Trophoblast cell (in vitro differentiated cells and primary cell): ENCODE measurements around the gene OR4B1.
"Not testable (repeated sequence)": the region's sequence is repeated elsewhere in the genome, so short reads cannot be mapped to it uniquely, and the experiment has no call there.

Experiments used
- DNase-seq, 2 donors: peaks; one replicate each; pipeline ENCODE4 v3.0.0-alpha.2; 2016
- H2AFZ ChIP-seq: 2 replicates; pipeline ENCODE4 v1.6.1; 2013; ENCODE audit warnings: low read length, moderate library complexity, mild to moderate bottlenecking; ENCODE audit not compliant: insufficient read depth, poor library complexity
- H2AK5ac ChIP-seq: 2 replicates; pipeline ENCODE4 v1.6.1; 2013; ENCODE audit warnings: mild to moderate bottlenecking, low read length
- H2BK120ac ChIP-seq: 2 replicates; pipeline ENCODE4 v1.6.1; 2013; ENCODE audit warnings: low read length, mild to moderate bottlenecking, moderate library complexity; ENCODE audit not compliant: insufficient read depth, poor library complexity
- H2BK12ac ChIP-seq: 2 replicates; pipeline ENCODE4 v1.6.1; 2013; ENCODE audit warnings: mild to moderate bottlenecking, low read length, moderate library complexity
- H2BK5ac ChIP-seq: 2 replicates; pipeline ENCODE4 v1.6.1; 2013; ENCODE audit warnings: low read length, low read depth, moderate library complexity, mild to moderate bottlenecking; ENCODE audit not compliant: poor library complexity
- H3K14ac ChIP-seq: 2 replicates; pipeline ENCODE4 v1.6.1; 2013; ENCODE audit warnings: mild to moderate bottlenecking, low read length
- H3K18ac ChIP-seq: 2 replicates; pipeline ENCODE4 v1.6.1; 2013; ENCODE audit warnings: mild to moderate bottlenecking, low read length
- H3K23ac ChIP-seq: 2 replicates; pipeline ENCODE4 v1.6.1; 2013; ENCODE audit warnings: low read length
- H3K27ac ChIP-seq: 2 replicates; pipeline ENCODE4 v1.5.1; 2013; ENCODE audit warnings: low read depth, mild to moderate bottlenecking, inconsistent platforms, low read length, moderate library complexity
- H3K27me3 ChIP-seq: 2 replicates; pipeline ENCODE4 v1.6.1; 2013; ENCODE audit warnings: inconsistent platforms, mild to moderate bottlenecking, low read length, moderate library complexity; ENCODE audit not compliant: insufficient read depth
- H3K36me3 ChIP-seq, 2 experiments: 1 replicate in 1 of 2; 2 replicates in 1 of 2; pipeline ENCODE4 v1.6.1; 2013; ENCODE audit warnings: low read length in 2 of 2, mild to moderate bottlenecking in 2 of 2, moderate library complexity in 1 of 2; ENCODE audit not compliant: insufficient read depth in 2 of 2, control insufficient read depth in 1 of 2
- H3K4ac ChIP-seq: 2 replicates; pipeline ENCODE4 v1.6.1; 2013; ENCODE audit warnings: low read depth, mild to moderate bottlenecking, low read length, moderate library complexity
- H3K4me1 ChIP-seq, 2 experiments: 1 replicate in 1 of 2; 2 replicates in 1 of 2; pipeline ENCODE4 v1.6.1; 2013; ENCODE audit warnings: low read length in 2 of 2, mild to moderate bottlenecking in 2 of 2, moderate library complexity in 1 of 2; ENCODE audit not compliant: insufficient read depth in 2 of 2, control insufficient read depth in 1 of 2
- H3K4me2 ChIP-seq: 2 replicates; pipeline ENCODE4 v1.6.1; 2013; ENCODE audit warnings: inconsistent platforms, mild to moderate bottlenecking, low read length, moderate library complexity
- H3K4me3 ChIP-seq: 2 replicates; pipeline ENCODE4 v1.5.1; 2013; ENCODE audit warnings: mild to moderate bottlenecking, low read depth, low read length, inconsistent platforms
- H3K79me1 ChIP-seq: one replicate; pipeline ENCODE4 v1.6.1; 2013; ENCODE audit warnings: low read length
- H3K79me2 ChIP-seq: 2 replicates; pipeline ENCODE4 v1.6.1; 2013; ENCODE audit warnings: low read length, mild to moderate bottlenecking; ENCODE audit not compliant: control insufficient read depth, insufficient read depth, poor library complexity
- H3K9ac ChIP-seq: 2 replicates; pipeline ENCODE4 v1.6.1; 2013; ENCODE audit warnings: mild to moderate bottlenecking, low read length
- H3K9me3 ChIP-seq: 2 replicates; pipeline ENCODE4 v1.6.1; 2013; ENCODE audit warnings: low read depth, mild to moderate bottlenecking, control low read depth, inconsistent platforms, low read length; ENCODE audit not compliant: insufficient read depth
- H4K12ac ChIP-seq: 2 replicates; pipeline ENCODE4 v1.6.1; 2013; ENCODE audit warnings: low read depth, mild to moderate bottlenecking, low read length, moderate library complexity
- H4K8ac ChIP-seq: 2 replicates; pipeline ENCODE4 v1.6.1; 2013; ENCODE audit warnings: low read depth, mild to moderate bottlenecking, low read length, moderate library complexity
- H4K91ac ChIP-seq: one replicate; pipeline ENCODE4 v1.6.1; 2013; ENCODE audit warnings: low read depth, mild to moderate bottlenecking, low read length, moderate library complexity
- WGBS: extraction: QIAGEN DNeasy Blood & Tissue Kit; methylation state at CpG from one replicate; pipeline ENCODE4 v1.1.7; 2013; ENCODE audit warnings: missing lambda C conversion rate; ENCODE audit not compliant: insufficient read length, insufficient coverage; ENCODE audit errors: extremely low coverage; 5-methylcytosine and 5-hydroxymethylcytosine counted together

The OR4B1 gene

DNA sequence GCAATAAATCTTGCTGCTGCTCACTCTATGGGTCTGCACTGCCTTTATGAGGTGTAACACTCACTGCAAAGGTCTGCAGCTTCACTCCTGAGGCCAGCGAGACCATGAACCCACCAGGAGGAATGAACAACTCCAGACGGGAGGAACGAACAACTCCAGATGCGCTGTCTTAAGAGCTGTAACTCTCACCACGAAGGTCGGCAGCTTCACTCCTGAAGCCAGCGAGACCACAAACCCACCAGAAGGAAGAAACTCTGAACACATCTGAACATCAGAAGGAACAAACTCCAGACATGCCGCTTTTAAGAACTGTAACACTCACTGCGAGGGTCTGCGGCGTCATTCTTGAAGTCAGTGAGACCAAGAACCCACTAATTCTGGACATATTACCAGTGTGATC lies 13.4 kb downstream of the OR4B1 start:
- no CpG with 5 or more reads among the region's 11 CpGs for WGBS
- H3K4ac ChIP-seq, H2BK12ac ChIP-seq, DNase-seq, H3K4me3 ChIP-seq, H3K23ac ChIP-seq, H2AK5ac ChIP-seq, H3K18ac ChIP-seq, H3K9ac ChIP-seq, H3K27ac ChIP-seq, H3K14ac ChIP-seq, H3K27me3 ChIP-seq, H3K4me2 ChIP-seq, H3K79me2 ChIP-seq, H4K8ac ChIP-seq, H2BK120ac ChIP-seq, H3K4me1 ChIP-seq, H2BK5ac ChIP-seq, H3K36me3 ChIP-seq, H4K91ac ChIP-seq, H2AFZ ChIP-seq, H4K12ac ChIP-seq, H3K79me1 ChIP-seq: not testable (repeated sequence)
- peaks cover 19% of the 10 kb centered on the region for H3K9me3 ChIP-seq

DNA sequence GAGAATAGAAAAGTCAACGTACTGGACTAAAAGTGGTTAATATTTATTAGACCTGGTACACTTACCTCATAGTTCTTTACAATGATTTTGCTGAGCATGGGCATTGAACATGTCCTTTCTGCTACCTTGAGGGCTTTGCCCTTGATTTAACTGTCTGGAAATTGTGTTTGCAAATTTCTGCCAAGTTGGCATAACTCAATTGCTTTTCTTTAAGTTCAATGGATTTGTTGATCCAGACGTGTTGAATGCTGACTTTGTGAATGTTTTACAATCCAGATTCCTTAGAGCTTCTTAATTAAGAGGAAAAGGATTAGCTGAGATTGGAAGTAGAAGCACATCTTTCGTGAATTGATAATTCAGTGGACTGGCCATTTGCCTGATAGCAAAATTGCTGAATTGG lies 21.1 kb downstream of the OR4B1 start:
- no peak overlapping the region for H3K4ac ChIP-seq
- no peaks in the 10 kb centered on the region for H3K79me1 ChIP-seq
- H4K8ac ChIP-seq = no peak overlapping the region
- no peak overlapping the region for H3K14ac ChIP-seq
- no peak overlapping the region for H2BK120ac ChIP-seq
- no peak overlapping the region for H2AFZ ChIP-seq
- no peaks in the 10 kb centered on the region for H3K27me3 ChIP-seq
- no peak overlapping the region for H3K4me2 ChIP-seq
- no peak overlapping the region for H3K27ac ChIP-seq
- H3K9me3 ChIP-seq = peaks cover 16% of the 10 kb centered on the region
- no peak overlapping the region for H3K23ac ChIP-seq
- no peak overlapping the region for H2AK5ac ChIP-seq
- H3K36me3 ChIP-seq = no peaks in the 10 kb centered on the region
- H3K79me2 ChIP-seq = no peaks in the 10 kb centered on the region
- no peak overlapping the region for H3K18ac ChIP-seq
- no peak overlapping the region for H4K12ac ChIP-seq
- H3K4me1 ChIP-seq = no peaks in the 10 kb centered on the region
- H3K9ac ChIP-seq = no peak overlapping the region
- H2BK5ac ChIP-seq = no peak overlapping the region
- H3K4me3 ChIP-seq = no peak overlapping the region
- no peak overlapping the region for H4K91ac ChIP-seq
- no CpG with 5 or more reads among the region's 3 CpGs for WGBS
- H2BK12ac ChIP-seq = no peak overlapping the region
- DNase-seq = no peak

DNA sequence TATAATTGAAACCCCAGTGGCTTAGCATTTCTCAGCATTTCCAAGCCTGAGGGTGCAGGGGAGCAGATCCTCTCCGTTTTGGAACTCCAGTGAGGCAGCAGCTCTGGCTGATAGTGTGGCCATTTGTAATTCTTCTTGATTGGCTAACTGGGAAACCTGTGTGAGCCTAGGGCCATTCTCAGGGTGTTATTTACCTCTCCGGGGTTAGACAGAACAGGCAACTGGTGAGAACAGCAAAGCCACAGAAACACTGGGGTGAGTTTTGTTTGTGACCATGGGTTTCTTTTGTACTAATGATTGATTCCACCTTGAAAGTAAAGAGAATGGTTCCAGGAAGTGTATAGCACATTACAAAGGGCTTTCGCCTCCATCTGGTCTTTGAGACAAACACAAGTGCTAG lies 25.9 kb downstream of the OR4B1 start:
- Histone ChIP-seq H2BK12ac (no peak overlapping the region), H4K91ac (no peak overlapping the region), H2AK5ac (no peak overlapping the region), H3K14ac (no peak overlapping the region), H3K23ac (no peak overlapping the region), H3K36me3 (no peaks in the 10 kb centered on the region), H2BK5ac (no peak overlapping the region), H3K27ac (no peak overlapping the region), H3K4ac (no peak overlapping the region), H3K4me1 (no peaks in the 10 kb centered on the region), H3K79me1 (no peaks in the 10 kb centered on the region), H3K27me3 (no peaks in the 10 kb centered on the region), H4K8ac (no peak overlapping the region), H3K9me3 (peaks cover 17% of the 10 kb centered on the region), H3K4me3 (no peak overlapping the region), H3K79me2 (no peaks in the 10 kb centered on the region), H4K12ac (no peak overlapping the region), H3K18ac (no peak overlapping the region), H3K9ac (no peak overlapping the region), H2AFZ (no peak overlapping the region), H2BK120ac (no peak overlapping the region), H3K4me2 (no peak overlapping the region)
- WGBS = no CpG with 5 or more reads among the region's 3 CpGs
- DNase-seq = no peak

DNA sequence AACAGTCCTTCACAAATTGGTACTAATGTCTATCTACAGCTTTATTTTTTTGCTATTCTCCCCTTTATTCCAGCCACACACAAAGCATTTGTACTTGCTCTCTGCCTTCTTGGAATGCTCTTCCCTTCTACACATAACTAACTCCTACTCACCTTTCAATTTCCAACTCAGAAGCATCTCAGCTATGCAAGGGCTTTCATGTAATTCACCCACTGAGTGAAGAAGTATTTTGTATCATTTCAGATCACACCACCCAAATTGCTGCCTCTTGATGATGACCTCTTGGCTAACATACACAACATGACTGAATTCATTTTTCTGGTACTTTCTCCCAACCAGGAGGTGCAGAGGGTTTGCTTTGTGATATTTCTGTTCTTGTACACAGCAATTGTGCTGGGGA lies 28.2 kb downstream of the OR4B1 start, which contains the start of gene OR4X2:
Gene OR4X2, plus strand, starts transcription at position 301 of the 400 bp plus-strand sequence. Its CDS starts 0 bp downstream, at position 301.
- Histone ChIP-seq H3K4me2 (no peak within 1 kb of the TSS), H3K79me1 (no peaks in the 10 kb centered on the region), H2BK120ac (no peak within 1 kb of the TSS), H3K27ac (no peak within 1 kb of the TSS), H3K9me3 (peaks cover 17% of the 10 kb centered on the region), H4K8ac (no peak within 1 kb of the TSS), H4K91ac (no peak within 1 kb of the TSS), H3K4ac (no peak within 1 kb of the TSS), H2AFZ (no peak within 1 kb of the TSS), H2BK12ac (no peak within 1 kb of the TSS), H3K4me1 (no peaks in the 10 kb centered on the region), H3K27me3 (no peaks in the 10 kb centered on the region), H3K23ac (no peak within 1 kb of the TSS), H4K12ac (no peak within 1 kb of the TSS), H2BK5ac (no peak within 1 kb of the TSS), H3K4me3 (no peak within 1 kb of the TSS), H3K36me3 (no peaks in the 10 kb centered on the region), H2AK5ac (no peak within 1 kb of the TSS), H3K14ac (no peak within 1 kb of the TSS), H3K9ac (no peak within 1 kb of the TSS), H3K18ac (no peak within 1 kb of the TSS), H3K79me2 (no peaks in the 10 kb centered on the region)
- no peak for DNase-seq
